Erythroblast (primary cell): ENCODE data around the gene KIF5C.

Experiments used
- GATA1 ChIP-seq: IDR thresholded peaks from 2 replicates; pipeline ENCODE4 v1.6.1; 2011; ENCODE audit warnings: low read depth, mild to moderate bottlenecking, control low read depth, low read length, moderate library complexity
- POLR2A ChIP-seq: IDR thresholded peaks from 2 replicates; pipeline ENCODE4 v1.6.1; 2011; ENCODE audit warnings: mild to moderate bottlenecking, low read length

GRCh38 chr2:148924514-148925178 lies 49.6 kb downstream of the KIF5C start:
- TF ChIP-seq POLR2A, result no peak
- no peak for TF ChIP-seq GATA1
